ENCODE data around the gene SZRD1. TPM values are rescaled to one million over a fixed set of nuclear protein-coding genes. Genes with fewer than 3 reads are reported as not detected.
A peak's percentile ranks its signal among the peaks of the same experiment; 100 is the strongest.

The SZRD1 gene
- polyA plus RNA-seq, 2 of the 4 experiments (the other 2 are of a cell fraction): 56.8 to 91.9 TPM

- TF ChIP-seq ATOH8 (CRISPR knock-in tag; IDR thresholded peaks at IDR 0.05; ENCODE audit: low read depth): no peak
- no peak for TF ChIP-seq ZNF302 (CRISPR knock-in tag; IDR thresholded peaks at IDR 0.05)
- TF ChIP-seq NFE2L2 (conservative IDR thresholded peaks at IDR 0.05; ENCODE audit: low read length): no peak
- no peak for TF ChIP-seq CHD2 (IDR thresholded peaks at IDR 0.05; ENCODE audit: low read length, partially characterized antibody)
- TF ChIP-seq CHD4 (IDR thresholded peaks at IDR 0.05; ENCODE audit: borderline replicate concordance): no peak
- TF ChIP-seq MAX (IDR thresholded peaks at IDR 0.05): peak; percentile 98
These were observed 73.6 kb downstream of the SZRD1 start, which contains the start of gene NECAP2 (continued) for GRCh38 chr1:16440470-16441281.

- CTCF ChIA-PET: interaction anchor here (0.8 to 3.0 kb wide), 10 partner anchors 9 to 511 kb away, joined by 3 to 30 read pairs (median 4); partner anchors contain the start of gene FBXO42
- peak overlapping the region; percentile 97 for H3K4me3 ChIP-seq
- ATAC-seq: peak in 1 of 2 experiments; percentile 6; a peak in 2 of 6 replicates
- no peak for DNase-seq (ENCODE audit: low read depth in 1 of 2, low spot score in 1 of 2)
- no peaks in the 10 kb centered on the region for H3K9me3 ChIP-seq
- FAIRE-seq: no peak
- H3K4me2 ChIP-seq: peak overlapping the region; percentile 98
- peak overlapping the region; percentile 84 to 98 for H3K27ac ChIP-seq
- H3K4me1 ChIP-seq: peaks cover 8% of the 10 kb centered on the region; the same call in 1 of the 3 replicates
- no peak for TF ChIP-seq EP300 (IDR thresholded peaks at IDR 0.05)
- no peak for TF ChIP-seq PBX3 (IDR thresholded peaks at IDR 0.05)
- TF ChIP-seq KDM1A (IDR thresholded peaks at IDR 0.05; ENCODE audit: low read depth): no peak
- TF ChIP-seq RAD21 (conservative IDR thresholded peaks at IDR 0.05 in 1 of 2, IDR thresholded peaks at IDR 0.05 in 1 of 2): no peak
- TF ChIP-seq REST (IDR thresholded peaks at IDR 0.05): no peak
- no peak for TF ChIP-seq PHF8 (IDR thresholded peaks at IDR 0.05; ENCODE audit: borderline replicate concordance, low read depth)
- no peak for TF ChIP-seq JUNB (IDR thresholded peaks at IDR 0.05)
- no peak for TF ChIP-seq RNF2 (IDR thresholded peaks at IDR 0.05; ENCODE audit: borderline replicate concordance, low read depth)
- TF ChIP-seq HOXB13 (CRISPR knock-in tag; IDR thresholded peaks at IDR 0.05; ENCODE audit: low read depth): no peak
- no peak for TF ChIP-seq HMGXB4 (CRISPR knock-in tag; IDR thresholded peaks at IDR 0.05; ENCODE audit: borderline replicate concordance)
- WGBS (ENCODE audit: missing lambda C conversion rate): 5% methylated on average over 12 of the region's 12 CpGs
- POLR2A ChIA-PET: no interaction called here
These were observed 74.2 kb downstream of the SZRD1 start for GRCh38 chr1:16441282-16441665.
